Measurements from ENCODE around the gene TNKS2.

GRCh38 chr10:91771907-91772306 lies 26.3 kb upstream of the TNKS2 start:
- TF ChIP-seq EZH2 (IDR thresholded peaks at IDR 0.05; ENCODE audit: borderline replicate concordance, insufficient read depth, low read depth, low read length, poor library complexity, severe bottlenecking) = no peak
- no peak for TF ChIP-seq CTCF (IDR thresholded peaks at IDR 0.05)

All from B cell (primary cell).